Smooth muscle cell (in vitro differentiated cells): ENCODE results near the gene RAP1A. TPM values are rescaled to one million over a fixed set of nuclear protein-coding genes. Genes with fewer than 3 reads are reported as not detected.

ENCODE experiments used
- DNase-seq: peaks from one replicate; lab custom pipeline; 2025; ENCODE audit not compliant: unreplicated experiment; lab: John Stamatoyannopoulos, UW
- H2AFZ ChIP-seq: fragments of 200-600 bp; sonication (generic); 2 replicates; pipeline ENCODE4 v1.6.0; 2016; ENCODE audit warnings: antibody characterized with exemption, low read depth, mild to moderate bottlenecking
- H3F3A ChIP-seq: fragments of 200-600 bp; sonication (generic); 2 replicates; pipeline ENCODE4 v1.6.0; 2017; ENCODE audit warnings: antibody characterized with exemption, low read depth
- H3K27ac ChIP-seq: fragments of 200-600 bp; sonication (generic); 2 replicates; pipeline ENCODE4 v1.5.1; 2016; ENCODE audit warnings: low read depth, mild to moderate bottlenecking
- H3K27me3 ChIP-seq: fragments of 200-600 bp; sonication (generic); 2 replicates; pipeline ENCODE4 v1.6.1; 2016; ENCODE audit warnings: low read depth, mild to moderate bottlenecking
- H3K36me3 ChIP-seq: fragments of 200-600 bp; sonication (generic); 2 replicates; pipeline ENCODE4 v1.5.1; 2016; ENCODE audit warnings: low read depth
- H3K4me1 ChIP-seq: fragments of 200-600 bp; sonication (generic); 2 replicates; pipeline ENCODE4 v1.5.1; 2016; ENCODE audit warnings: low read depth
- H3K4me2 ChIP-seq: fragments of 200-600 bp; sonication (generic); 2 replicates; pipeline ENCODE4 v1.6.0; 2016; ENCODE audit warnings: mild to moderate bottlenecking
- H3K4me3 ChIP-seq: fragments of 200-600 bp; sonication (generic); 2 replicates; pipeline ENCODE4 v1.5.1; 2016; ENCODE audit warnings: mild to moderate bottlenecking
- H3K79me2 ChIP-seq: fragments of 200-600 bp; sonication (generic); 2 replicates; pipeline ENCODE4 v1.6.0; 2016; ENCODE audit warnings: low read depth, mild to moderate bottlenecking
- H3K9ac ChIP-seq: fragments of 200-600 bp; sonication (generic); 2 replicates; pipeline ENCODE4 v1.6.0; 2016; ENCODE audit warnings: low read depth
- H3K9me3 ChIP-seq: fragments of 200-600 bp; sonication (generic); replicated peaks from 2 replicates; pipeline ENCODE4 v1.5.1; 2016; ENCODE audit warnings: low read depth
- H4K20me1 ChIP-seq: fragments of 200-600 bp; sonication (generic); 2 replicates; pipeline ENCODE4 v1.6.0; 2016; ENCODE audit warnings: low read depth
- WGBS: methylation state at CpG from one replicate; pipeline ENCODE4 v1.1.7; 2016; ENCODE audit warnings: low lambda C conversion rate; 5-methylcytosine and 5-hydroxymethylcytosine counted together
- polyA plus RNA-seq: library from polyadenylated mRNA; unstranded; fragments of >200 nt; fragmentation: Nextera tagmentation; extraction: Ambion mirVana; gene quantifications from 2 replicates; pipeline ENCODE4 v1.2.1, GENCODE V29; 2016
- total RNA-seq: library from RNA; depleted of rRNA; stranded (reverse); fragments of >200 nt; gene quantifications from 2 replicates; pipeline ENCODE4 v1.2.3, GENCODE V29; 2014
- TF ChIP-seq, protein P1 (sequence below): fragments of 200-600 bp; sonication (generic); IDR thresholded peaks from 2 replicates; pipeline ENCODE4 v1.5.1; 2017; ENCODE audit warnings: borderline replicate concordance, mild to moderate bottlenecking, antibody characterized with exemption; ENCODE audit not compliant: insufficient read depth, poor library complexity, severe bottlenecking

The RAP1A gene
- total and polyA plus RNA-seq, 2 experiments from 2014 or later = 36.8 to 64.9 TPM

DNA sequence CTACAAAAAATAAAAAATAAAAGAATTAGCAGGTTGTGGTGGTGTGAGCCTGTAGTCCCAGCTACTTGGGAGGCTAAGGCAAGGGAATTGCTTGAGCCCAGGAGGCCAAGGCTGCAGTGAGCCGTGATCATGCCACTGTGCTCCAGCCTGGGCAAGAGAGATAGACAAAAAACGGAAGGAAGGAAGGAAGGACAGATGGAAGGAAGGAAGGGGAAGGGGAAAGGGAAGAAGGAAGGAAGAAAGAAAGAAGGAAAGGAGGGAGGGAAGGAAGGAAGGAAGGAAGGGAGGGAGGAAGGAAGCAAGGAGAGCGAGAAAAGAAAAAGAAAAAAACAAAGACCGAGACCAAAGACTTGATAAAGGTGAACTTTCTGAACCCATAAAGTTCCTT is 25.3 kb upstream of the RAP1A start:
- peaks cover 8% of the 10 kb centered on the region for H3F3A ChIP-seq
- H3K79me2 ChIP-seq = no peaks in the 10 kb centered on the region
- no peak overlapping the region for H3K4me3 ChIP-seq
- no peaks in the 10 kb centered on the region for H3K27me3 ChIP-seq
- H3K9ac ChIP-seq = no peak overlapping the region
- H3K9me3 ChIP-seq = no peaks in the 10 kb centered on the region
- H4K20me1 ChIP-seq = no peaks in the 10 kb centered on the region
- 88% methylated on average over 4 of the region's 4 CpGs for WGBS
- no peak for DNase-seq
- peaks cover 10% of the 10 kb centered on the region for H3K4me1 ChIP-seq
- H3K36me3 ChIP-seq = no peaks in the 10 kb centered on the region
- H3K27ac ChIP-seq = no peak overlapping the region
- no peak overlapping the region for H3K4me2 ChIP-seq
- H2AFZ ChIP-seq = no peak overlapping the region
- TF ChIP-seq, protein P1, sequence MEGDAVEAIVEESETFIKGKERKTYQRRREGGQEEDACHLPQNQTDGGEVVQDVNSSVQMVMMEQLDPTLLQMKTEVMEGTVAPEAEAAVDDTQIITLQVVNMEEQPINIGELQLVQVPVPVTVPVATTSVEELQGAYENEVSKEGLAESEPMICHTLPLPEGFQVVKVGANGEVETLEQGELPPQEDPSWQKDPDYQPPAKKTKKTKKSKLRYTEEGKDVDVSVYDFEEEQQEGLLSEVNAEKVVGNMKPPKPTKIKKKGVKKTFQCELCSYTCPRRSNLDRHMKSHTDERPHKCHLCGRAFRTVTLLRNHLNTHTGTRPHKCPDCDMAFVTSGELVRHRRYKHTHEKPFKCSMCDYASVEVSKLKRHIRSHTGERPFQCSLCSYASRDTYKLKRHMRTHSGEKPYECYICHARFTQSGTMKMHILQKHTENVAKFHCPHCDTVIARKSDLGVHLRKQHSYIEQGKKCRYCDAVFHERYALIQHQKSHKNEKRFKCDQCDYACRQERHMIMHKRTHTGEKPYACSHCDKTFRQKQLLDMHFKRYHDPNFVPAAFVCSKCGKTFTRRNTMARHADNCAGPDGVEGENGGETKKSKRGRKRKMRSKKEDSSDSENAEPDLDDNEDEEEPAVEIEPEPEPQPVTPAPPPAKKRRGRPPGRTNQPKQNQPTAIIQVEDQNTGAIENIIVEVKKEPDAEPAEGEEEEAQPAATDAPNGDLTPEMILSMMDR = no peak

DNA sequence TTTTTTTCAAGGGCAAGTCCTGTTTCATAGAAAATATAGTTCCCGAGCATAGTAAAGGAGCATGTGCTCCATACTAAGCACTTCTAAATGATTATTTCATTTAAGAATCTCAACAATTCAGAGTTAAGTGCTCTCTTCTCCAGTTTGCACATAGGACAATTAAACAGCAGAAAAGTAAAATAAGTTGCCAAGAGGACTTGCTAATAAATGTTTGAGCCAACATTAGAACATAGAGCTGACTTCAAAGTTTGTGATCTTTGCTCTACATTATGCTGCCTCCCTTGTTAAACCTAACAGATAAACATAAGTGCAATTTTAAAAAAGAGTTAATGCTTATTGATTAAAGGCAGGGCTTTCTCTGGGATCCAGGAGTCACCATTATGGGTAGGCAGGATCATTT is 23.8 kb upstream of the RAP1A start:
- Histone ChIP-seq H3K27me3 (no peaks in the 10 kb centered on the region), H3K4me1 (peaks cover 10% of the 10 kb centered on the region), H2AFZ (no peak overlapping the region), H3K4me3 (no peak overlapping the region), H3K27ac (no peak overlapping the region), H3F3A (peaks cover 8% of the 10 kb centered on the region), H4K20me1 (no peaks in the 10 kb centered on the region), H3K79me2 (no peaks in the 10 kb centered on the region), H3K9ac (no peak overlapping the region), H3K4me2 (no peak overlapping the region), H3K36me3 (no peaks in the 10 kb centered on the region), H3K9me3 (no peaks in the 10 kb centered on the region)
- DNase-seq = no peak
- WGBS = 92% methylated on average over 1 of the region's 1 CpG
- TF ChIP-seq, protein P1 = no peak

DNA sequence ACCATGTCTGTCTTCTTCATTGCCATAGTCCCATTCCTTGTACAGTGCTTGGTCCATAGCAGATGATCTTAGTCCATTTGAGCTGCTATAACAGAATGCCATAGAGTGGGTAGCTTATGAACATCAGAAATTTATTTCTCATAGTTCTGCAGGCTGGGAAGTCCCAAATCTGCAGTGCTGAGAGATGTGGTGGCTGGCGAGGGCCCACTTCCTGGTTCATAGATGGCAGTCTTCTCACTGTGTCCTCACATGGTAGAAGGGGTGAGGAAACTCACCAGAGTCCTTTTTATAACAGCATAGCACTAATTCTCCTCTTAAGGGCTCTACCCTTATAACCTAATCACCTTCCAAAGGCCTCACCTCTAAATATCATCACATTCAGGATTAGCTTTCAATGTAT is 23.1 kb upstream of the RAP1A start:
- Histone ChIP-seq H3K27ac (no peak overlapping the region), H3K79me2 (no peaks in the 10 kb centered on the region), H3K9ac (no peak overlapping the region), H3K4me3 (no peak overlapping the region), H3F3A (peaks cover 8% of the 10 kb centered on the region), H2AFZ (no peak overlapping the region), H3K36me3 (no peaks in the 10 kb centered on the region), H3K4me1 (peaks cover 10% of the 10 kb centered on the region), H3K27me3 (no peaks in the 10 kb centered on the region), H4K20me1 (no peaks in the 10 kb centered on the region), H3K9me3 (no peaks in the 10 kb centered on the region), H3K4me2 (no peak overlapping the region)
- TF ChIP-seq, protein P1 = no peak
- no peak for DNase-seq
- 100% methylated on average over 1 of the region's 1 CpG for WGBS

DNA sequence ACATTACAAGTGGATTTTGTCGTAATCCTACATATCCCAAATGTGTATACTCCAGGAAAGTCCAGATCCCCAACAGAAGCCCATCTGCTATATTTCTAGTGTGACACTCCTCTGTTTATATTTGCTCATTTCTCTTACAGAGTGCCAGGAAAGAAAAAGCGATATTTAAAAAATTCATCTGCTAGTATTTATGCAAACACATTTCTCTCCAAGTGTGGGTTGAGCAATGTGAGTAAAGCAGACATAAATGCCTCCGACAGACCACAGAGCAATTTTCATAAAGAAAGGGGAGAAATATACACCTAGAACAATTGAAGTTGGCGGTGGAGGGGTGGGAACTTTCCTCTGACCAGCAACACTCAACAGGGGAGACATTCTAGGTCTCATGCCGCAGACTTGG is 22.2 kb upstream of the RAP1A start:
- H3K79me2 ChIP-seq = no peaks in the 10 kb centered on the region
- no peak overlapping the region for H3K4me3 ChIP-seq
- H3K27me3 ChIP-seq = no peaks in the 10 kb centered on the region
- no peaks in the 10 kb centered on the region for H3K36me3 ChIP-seq
- H3K27ac ChIP-seq = peak overlapping the region; percentile 13
- DNase-seq = no peak
- WGBS = 49% methylated on average over 5 of the region's 5 CpGs
- H3K4me1 ChIP-seq = peaks cover 10% of the 10 kb centered on the region
- H3K4me2 ChIP-seq = peak overlapping the region; percentile 33
- TF ChIP-seq, protein P1 = no peak
- H3K9me3 ChIP-seq = no peaks in the 10 kb centered on the region
- no peak overlapping the region for H2AFZ ChIP-seq
- H3F3A ChIP-seq = peaks cover 8% of the 10 kb centered on the region
- no peak overlapping the region for H3K9ac ChIP-seq
- H4K20me1 ChIP-seq = no peaks in the 10 kb centered on the region
